Fibroblast of lung (primary cell): ENCODE measurements around the gene CLCN4. TPM values are rescaled to one million over a fixed set of nuclear protein-coding genes. Genes with fewer than 3 reads are reported as not detected.

Experiments
- DNase-seq, 2 donors: peaks; one replicate each; pipeline versions ENCODE4 v3.0.0 to v3.0.0-alpha.2; 2010; ENCODE audit warnings: low read depth in 2 of 2
- H2AFZ ChIP-seq: 2 replicates; pipeline ENCODE4 v1.5.1; 2012; ENCODE audit warnings: low read length, control low read depth, inconsistent platforms
- H3K27ac ChIP-seq: 2 replicates; pipeline ENCODE4 v1.5.1; 2011; ENCODE audit warnings: low read length, control low read depth; ENCODE audit not compliant: insufficient read depth
- H3K27me3 ChIP-seq: 2 replicates; pipeline ENCODE4 v1.5.1; 2011; ENCODE audit warnings: mild to moderate bottlenecking, low read length; ENCODE audit not compliant: control insufficient read depth, insufficient read depth
- H3K36me3 ChIP-seq: 2 replicates; pipeline ENCODE4 v1.5.1; 2011; ENCODE audit warnings: low read length; ENCODE audit not compliant: control insufficient read depth, insufficient read depth
- H3K4me1 ChIP-seq: 2 replicates; pipeline ENCODE4 v1.5.1; 2011; ENCODE audit warnings: low read length; ENCODE audit not compliant: control insufficient read depth, insufficient read depth; ENCODE audit errors: extremely low read depth
- H3K4me2 ChIP-seq: 2 replicates; pipeline ENCODE4 v1.5.1; 2011; ENCODE audit warnings: low read length, control low read depth; ENCODE audit not compliant: insufficient read depth; ENCODE audit errors: extremely low read depth
- H3K4me3 ChIP-seq, 4 experiments: fragments of 200-600 bp in 1 of 4; sonication (generic) in 1 of 4; replicated peaks in 1 of 4; 2 replicates each; pipeline ENCODE4 v1.5.1; 2011 to 2016; ENCODE audit warnings: low read length in 4 of 4, low read depth in 3 of 4, mild to moderate bottlenecking in 3 of 4, control low read depth in 2 of 4, inconsistent platforms in 1 of 4, mixed read lengths in 1 of 4; ENCODE audit not compliant: insufficient read depth in 1 of 4; ENCODE audit errors: control extremely low read depth in 1 of 4
- H3K79me2 ChIP-seq: 2 replicates; pipeline ENCODE4 v1.5.1; 2012; ENCODE audit warnings: mild to moderate bottlenecking, low read length, inconsistent platforms; ENCODE audit not compliant: control insufficient read depth, insufficient read depth
- H3K9ac ChIP-seq: 2 replicates; pipeline ENCODE4 v1.5.1; 2011; ENCODE audit warnings: mild to moderate bottlenecking, low read length, control low read depth; ENCODE audit not compliant: insufficient read depth
- H3K9me3 ChIP-seq: 2 replicates; pipeline ENCODE4 v1.5.1; 2012; ENCODE audit warnings: low read depth, low read length; ENCODE audit not compliant: control insufficient read depth, insufficient read depth
- H4K20me1 ChIP-seq: 2 replicates; pipeline ENCODE4 v1.5.1; 2011; ENCODE audit warnings: low read length; ENCODE audit not compliant: control insufficient read depth, insufficient read depth; ENCODE audit errors: extremely low read depth
- EZH2 ChIP-seq: IDR thresholded peaks from 2 replicates; pipeline ENCODE4 v1.5.1; 2012; ENCODE audit warnings: low read length, control low read depth, mild to moderate bottlenecking; ENCODE audit errors: missing control alignments
- polyA plus RNA-seq, 2 donors: library from polyadenylated mRNA; depleted of rRNA in 1 of 2; stranded (reverse) in 1 of 2; unstranded in 1 of 2; fragments of >200 nt; gene quantifications; 2 replicates each; pipeline ENCODE4 v1.2.1, GENCODE V29; 2011 to 2012; ENCODE audit warnings: missing spikeins in 1 of 2
- total RNA-seq: library from RNA; depleted of rRNA; stranded (reverse); fragments of >200 nt; gene quantifications from 2 replicates; pipeline ENCODE4 v1.2.1, GENCODE V29; 2014
- TF ChIP-seq, protein P1 (sequence below), 2 donors: IDR thresholded peaks in 1 of 2; conservative IDR thresholded peaks in 1 of 2; 1 replicate in 1 of 2; 2 replicates in 1 of 2; pipeline ENCODE4 v1.5.1; 2011 to 2012; ENCODE audit warnings: low read length in 2 of 2, control low read depth in 1 of 2, inconsistent platforms in 1 of 2, low read depth in 1 of 2, mild to moderate bottlenecking in 1 of 2

Gene CLCN4
- total and polyA plus RNA-seq, 2 donors (not counting 1 experiment from before 2014, with no cell fraction given), result 0.70 to 4.0 TPM

DNA sequence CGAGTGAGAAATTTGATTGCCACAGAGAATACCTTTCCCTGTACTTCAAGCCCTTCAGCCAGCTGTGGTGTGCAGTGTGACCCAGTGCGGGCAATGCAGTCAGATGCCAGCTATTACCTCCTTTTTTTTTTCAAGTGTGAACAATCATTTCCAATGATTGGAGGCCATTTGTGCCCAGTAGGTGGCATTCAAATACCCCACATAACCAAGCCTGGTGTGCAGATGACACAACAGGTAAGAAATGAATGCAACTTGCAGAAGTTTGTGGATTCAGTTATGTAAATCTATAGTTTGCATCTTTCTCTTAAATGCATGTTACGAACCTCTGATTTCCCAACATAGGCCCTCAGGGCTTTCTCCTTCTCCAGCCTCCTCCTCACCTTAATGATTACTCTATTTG is 98.0 kb downstream of the CLCN4 start:
- no peaks in the 10 kb centered on the region for H4K20me1 ChIP-seq
- no peak overlapping the region for H3K27ac ChIP-seq
- no peaks in the 10 kb centered on the region for H3K4me1 ChIP-seq
- H3K27me3 ChIP-seq, result peaks cover 2% of the 10 kb centered on the region
- H2AFZ ChIP-seq, result no peak overlapping the region
- no peaks in the 10 kb centered on the region for H3K36me3 ChIP-seq
- TF ChIP-seq, protein P1, sequence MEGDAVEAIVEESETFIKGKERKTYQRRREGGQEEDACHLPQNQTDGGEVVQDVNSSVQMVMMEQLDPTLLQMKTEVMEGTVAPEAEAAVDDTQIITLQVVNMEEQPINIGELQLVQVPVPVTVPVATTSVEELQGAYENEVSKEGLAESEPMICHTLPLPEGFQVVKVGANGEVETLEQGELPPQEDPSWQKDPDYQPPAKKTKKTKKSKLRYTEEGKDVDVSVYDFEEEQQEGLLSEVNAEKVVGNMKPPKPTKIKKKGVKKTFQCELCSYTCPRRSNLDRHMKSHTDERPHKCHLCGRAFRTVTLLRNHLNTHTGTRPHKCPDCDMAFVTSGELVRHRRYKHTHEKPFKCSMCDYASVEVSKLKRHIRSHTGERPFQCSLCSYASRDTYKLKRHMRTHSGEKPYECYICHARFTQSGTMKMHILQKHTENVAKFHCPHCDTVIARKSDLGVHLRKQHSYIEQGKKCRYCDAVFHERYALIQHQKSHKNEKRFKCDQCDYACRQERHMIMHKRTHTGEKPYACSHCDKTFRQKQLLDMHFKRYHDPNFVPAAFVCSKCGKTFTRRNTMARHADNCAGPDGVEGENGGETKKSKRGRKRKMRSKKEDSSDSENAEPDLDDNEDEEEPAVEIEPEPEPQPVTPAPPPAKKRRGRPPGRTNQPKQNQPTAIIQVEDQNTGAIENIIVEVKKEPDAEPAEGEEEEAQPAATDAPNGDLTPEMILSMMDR (conservative IDR thresholded peaks at IDR 0.05 in 1 of 2, IDR thresholded peaks at IDR 0.05 in 1 of 2; ENCODE audit: low read depth in 1 of 2, low read length in 2 of 2), result no peak
- no peak for TF ChIP-seq EZH2
- H3K9ac ChIP-seq, result no peak overlapping the region
- peak in 1 of 2 donors; percentile 6 for DNase-seq
- no peaks in the 10 kb centered on the region for H3K79me2 ChIP-seq
- H3K4me3 ChIP-seq, result no peak overlapping the region
- no peaks in the 10 kb centered on the region for H3K9me3 ChIP-seq
- H3K4me2 ChIP-seq, result no peak overlapping the region

DNA sequence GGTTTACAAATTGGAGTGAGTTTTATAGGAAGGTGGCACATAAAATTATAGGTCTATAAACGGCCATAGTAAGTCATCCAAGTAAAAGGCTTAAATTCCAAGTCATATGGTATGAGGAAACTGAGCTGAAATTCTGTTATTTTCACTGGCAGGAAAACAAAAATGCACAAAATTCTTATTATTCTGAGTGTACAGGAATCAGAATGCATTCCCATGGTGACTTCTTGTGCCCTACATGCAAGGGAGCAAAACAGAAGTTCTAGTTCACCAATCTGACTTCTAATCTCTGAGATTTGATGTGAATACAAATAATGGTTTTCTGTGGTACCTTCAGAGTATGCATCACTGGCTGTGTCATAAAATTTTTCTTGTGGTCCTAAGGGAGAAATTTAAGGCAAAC is 102.9 kb downstream of the CLCN4 start:
- peaks cover 2% of the 10 kb centered on the region for H3K27me3 ChIP-seq
- no peaks in the 10 kb centered on the region for H3K79me2 ChIP-seq
- TF ChIP-seq, protein P1 (conservative IDR thresholded peaks at IDR 0.05 in 1 of 2, IDR thresholded peaks at IDR 0.05 in 1 of 2; ENCODE audit: low read depth in 1 of 2, low read length in 2 of 2), result no peak
- TF ChIP-seq EZH2, result no peak
- H3K9me3 ChIP-seq, result no peaks in the 10 kb centered on the region
- DNase-seq, result peak; percentile 20 to 65
- H2AFZ ChIP-seq, result no peak overlapping the region
- no peak overlapping the region for H3K9ac ChIP-seq
- no peak overlapping the region for H3K4me2 ChIP-seq
- no peaks in the 10 kb centered on the region for H3K36me3 ChIP-seq
- no peak overlapping the region for H3K4me3 ChIP-seq
- no peaks in the 10 kb centered on the region for H3K4me1 ChIP-seq
- no peaks in the 10 kb centered on the region for H4K20me1 ChIP-seq
- no peak overlapping the region for H3K27ac ChIP-seq

- DNase-seq, result no peak
- Histone ChIP-seq H3K9ac (no peak overlapping the region), H2AFZ (no peak overlapping the region), H3K27ac (no peak overlapping the region), H3K4me3 (no peak overlapping the region), H3K9me3 (no peaks in the 10 kb centered on the region), H3K4me2 (no peak overlapping the region), H3K27me3 (no peaks in the 10 kb centered on the region), H3K4me1 (no peaks in the 10 kb centered on the region), H3K36me3 (no peaks in the 10 kb centered on the region), H3K79me2 (no peaks in the 10 kb centered on the region), H4K20me1 (no peaks in the 10 kb centered on the region)
- no peak for TF ChIP-seq EZH2
- TF ChIP-seq, protein P1 (conservative IDR thresholded peaks at IDR 0.05 in 1 of 2, IDR thresholded peaks at IDR 0.05 in 1 of 2; ENCODE audit: low read depth in 1 of 2, low read length in 2 of 2), result no peak
Observed at GRCh38 chrX:10265775-10266174, 109.0 kb downstream of the CLCN4 start.
